Stimulated activated CD4-positive, alpha-beta T cell treated with anti-CD3 and anti-CD28 coated beads, Interleukin-12 subunit alpha, Interleukin-12 subunit beta, amount 100 ng/mL, for 48 hours (primary cell): ENCODE results near the gene RTN4R.
A peak's percentile ranks its signal among the peaks of the same experiment; 100 is the strongest.
"Not testable (repeated sequence)": the region's sequence is repeated elsewhere in the genome, so short reads cannot be mapped to it uniquely, and the experiment has no call there.

Source experiments
- DNase-seq, 3 donors: peaks; one replicate each; pipeline ENCODE4 v3.0.0-alpha.2; 2020; ENCODE audit warnings: low read depth in 2 of 3, low spot score in 1 of 3

RTN4R gene

GRCh38 chr22:20289182-20290044 is 21.3 kb upstream of the RTN4R start:
- not testable (repeated sequence) for DNase-seq

- DNase-seq = not testable (repeated sequence)
Measured at GRCh38 chr22:20286784-20287423, 18.8 kb upstream of the RTN4R start.

GRCh38 chr22:20286312-20286660 is 18.2 kb upstream of the RTN4R start:
- not testable (repeated sequence) for DNase-seq

GRCh38 chr22:20285473-20286311 is 17.6 kb upstream of the RTN4R start:
- peak; percentile 57 to 71 (median 68) for DNase-seq

GRCh38 chr22:20284471-20285086 is 16.5 kb upstream of the RTN4R start:
- DNase-seq = no peak

- no peak for DNase-seq
Measured at GRCh38 chr22:20283674-20284066, 15.6 kb upstream of the RTN4R start.

GRCh38 chr22:20282901-20283673 is 15.0 kb upstream of the RTN4R start:
- no peak for DNase-seq

GRCh38 chr22:20281891-20282290 is 13.8 kb upstream of the RTN4R start:
- no peak for DNase-seq

- not testable (repeated sequence) for DNase-seq
Measured at GRCh38 chr22:20281473-20281872, 13.4 kb upstream of the RTN4R start.

- no peak for DNase-seq
Measured at GRCh38 chr22:20280866-20281265, 12.7 kb upstream of the RTN4R start.

- not testable (repeated sequence) for DNase-seq
Measured at GRCh38 chr22:20280163-20280562, 12.0 kb upstream of the RTN4R start.

GRCh38 chr22:20279662-20280134 is 11.6 kb upstream of the RTN4R start:
- no peak for DNase-seq

- DNase-seq = not testable (repeated sequence)
Measured at GRCh38 chr22:20278726-20279490, 10.8 kb upstream of the RTN4R start.

- DNase-seq = not testable (repeated sequence)
Measured at GRCh38 chr22:20277936-20278635, 10.0 kb upstream of the RTN4R start.

- DNase-seq = no peak
Measured at GRCh38 chr22:20276468-20276867, 8.3 kb upstream of the RTN4R start.

- DNase-seq = no peak
Measured at GRCh38 chr22:20275836-20276235, 7.7 kb upstream of the RTN4R start.

GRCh38 chr22:20275325-20275724 is 7.2 kb upstream of the RTN4R start:
- DNase-seq = not testable (repeated sequence)

GRCh38 chr22:20274374-20274773 is 6.3 kb upstream of the RTN4R start:
- not testable (repeated sequence) for DNase-seq

GRCh38 chr22:20273758-20274181 is 5.7 kb upstream of the RTN4R start:
- no peak for DNase-seq
